NCI-H510A (cell line): ENCODE data around the gene TBC1D19.
"Not testable (repeated sequence)": the region's sequence is repeated elsewhere in the genome, so short reads cannot be mapped to it uniquely, and the experiment has no call there.

Experiments used
- DNase-seq: peaks from one replicate; lab custom pipeline; 2025; lab: John Stamatoyannopoulos, UW

The TBC1D19 gene

DNA sequence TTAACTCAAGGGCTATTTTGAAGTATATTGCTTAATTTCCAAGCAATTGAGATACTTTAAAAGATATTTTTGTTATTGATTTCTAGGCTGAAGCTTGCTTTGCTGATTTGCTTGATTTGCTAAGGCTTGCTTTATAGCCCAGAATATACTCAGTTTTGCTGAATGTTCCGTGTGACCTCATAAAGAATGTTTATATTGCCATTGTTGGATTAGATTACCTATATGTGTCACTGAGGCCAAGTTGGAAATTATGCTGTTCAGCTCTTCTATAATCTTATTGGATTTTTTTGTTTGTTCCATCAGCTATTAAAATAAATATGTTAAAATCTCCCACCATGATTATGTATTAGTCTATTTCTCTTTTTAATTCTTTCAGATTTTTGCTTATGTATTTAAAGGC lies 13.0 kb downstream of the TBC1D19 start:
- no peak for DNase-seq

DNA sequence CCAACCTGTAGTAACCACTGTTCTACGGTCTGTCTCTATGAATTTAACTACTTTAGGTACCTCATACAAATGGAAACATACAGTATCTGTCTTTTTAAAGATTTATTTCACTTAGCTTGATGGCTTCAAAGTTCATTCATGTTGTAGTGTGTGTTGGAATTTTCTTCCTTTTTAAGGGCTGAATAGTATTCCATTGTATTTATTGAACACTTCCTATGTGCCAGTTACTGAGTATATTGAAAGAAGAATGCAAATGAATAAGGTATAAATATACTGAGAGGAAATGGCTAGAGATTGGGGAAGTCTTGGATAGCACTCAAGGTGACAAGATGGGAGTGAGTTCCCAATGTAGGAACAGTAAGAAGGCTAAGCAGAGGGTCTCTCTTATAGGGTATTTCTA lies 17.3 kb downstream of the TBC1D19 start:
- no peak for DNase-seq

DNA sequence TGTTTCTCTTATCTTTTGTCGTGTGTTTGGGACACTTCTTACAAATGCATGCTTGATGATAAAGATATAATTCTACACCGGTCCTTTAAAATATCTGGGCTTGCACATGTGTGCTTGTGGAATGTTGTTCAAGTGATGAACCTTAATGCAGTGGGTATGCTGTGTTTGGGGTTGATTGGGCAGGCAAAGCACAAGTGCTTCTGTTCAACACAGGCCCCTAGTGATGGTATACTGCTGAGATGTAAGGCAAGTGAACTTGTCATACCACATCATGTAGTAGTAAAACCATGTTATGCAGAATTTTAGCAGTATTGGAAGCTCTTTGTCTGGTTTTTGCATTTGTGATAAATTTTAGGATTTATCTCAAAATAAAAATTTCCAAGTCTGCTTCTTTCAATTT lies 23.9 kb downstream of the TBC1D19 start:
- DNase-seq, result no peak

DNA sequence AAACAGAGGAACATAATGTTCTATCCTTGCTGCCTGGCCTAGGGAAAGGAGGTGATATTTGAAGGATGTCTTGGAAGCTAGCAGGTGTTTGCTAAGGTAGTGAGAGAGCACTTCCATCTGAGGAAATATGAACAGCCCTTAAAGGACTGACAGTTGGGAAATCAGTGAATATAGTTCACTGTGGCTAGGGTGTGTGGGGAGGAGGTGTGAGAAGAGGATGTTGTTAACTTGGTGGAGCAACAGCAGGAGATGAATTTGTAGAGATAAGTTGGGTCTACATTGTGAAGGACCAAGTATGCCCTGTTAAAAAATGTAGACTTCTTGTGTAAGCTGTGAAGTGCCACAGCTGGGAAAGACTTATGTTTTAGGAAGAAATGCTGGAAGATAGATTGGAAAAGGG lies 25.5 kb downstream of the TBC1D19 start:
- no peak for DNase-seq

DNA sequence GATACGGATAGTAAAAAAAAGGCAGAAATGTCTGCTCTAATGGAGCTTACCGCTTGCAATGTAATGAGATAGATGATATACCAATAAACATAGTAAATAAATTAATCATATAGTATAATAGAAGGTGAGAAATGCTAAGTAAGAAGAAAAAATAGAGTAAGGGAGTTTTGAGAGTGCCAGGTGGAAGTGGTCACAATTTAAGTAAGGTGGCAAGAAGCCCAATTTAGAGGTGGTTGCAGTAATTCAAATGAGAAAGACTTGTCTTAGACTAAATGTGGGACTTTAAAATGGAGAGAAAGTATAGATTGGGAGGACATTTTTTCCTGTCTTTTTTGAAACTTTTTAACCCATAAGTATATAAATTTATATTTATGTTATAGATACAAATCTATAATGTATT lies 26.0 kb downstream of the TBC1D19 start:
- DNase-seq, result no peak

DNA sequence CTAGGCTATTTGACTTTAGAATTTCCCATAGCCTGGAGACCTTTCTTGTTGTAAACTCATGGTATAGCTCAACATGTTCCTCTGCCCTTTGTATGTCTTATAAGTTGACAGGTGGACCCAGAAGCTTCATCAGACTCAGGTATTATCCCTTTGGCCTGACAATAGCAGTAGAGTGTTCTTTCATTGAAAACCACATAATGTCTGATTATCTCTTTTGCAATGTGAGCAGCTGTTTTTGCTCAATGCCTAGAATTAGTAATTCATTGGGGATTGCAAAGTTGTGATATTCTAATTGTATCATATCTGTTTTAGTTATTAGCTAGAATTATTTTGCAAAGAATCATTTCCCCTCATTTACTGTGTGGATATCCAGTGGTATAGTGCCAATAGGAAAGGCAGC lies 27.5 kb downstream of the TBC1D19 start:
- no peak for DNase-seq

DNA sequence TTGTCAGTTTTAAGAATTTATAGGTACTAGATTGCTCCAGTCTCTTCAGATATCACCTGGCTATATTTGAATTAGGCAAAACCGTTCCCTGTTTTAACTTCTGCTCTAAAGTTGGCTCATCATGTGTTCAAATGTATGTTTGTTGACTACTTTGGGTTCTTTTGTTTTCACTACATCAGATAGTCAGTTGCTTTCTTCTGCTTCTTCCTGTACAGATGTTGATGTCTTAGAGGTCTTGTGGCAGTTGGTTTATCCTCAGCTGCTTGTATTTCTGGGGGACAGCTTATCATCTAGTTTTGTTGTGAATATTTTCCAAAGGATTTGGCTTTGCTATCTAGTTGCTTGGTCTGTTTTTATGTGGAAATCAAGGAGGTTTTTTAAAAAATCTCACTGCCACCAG lies 28.0 kb downstream of the TBC1D19 start:
- no peak for DNase-seq

DNA sequence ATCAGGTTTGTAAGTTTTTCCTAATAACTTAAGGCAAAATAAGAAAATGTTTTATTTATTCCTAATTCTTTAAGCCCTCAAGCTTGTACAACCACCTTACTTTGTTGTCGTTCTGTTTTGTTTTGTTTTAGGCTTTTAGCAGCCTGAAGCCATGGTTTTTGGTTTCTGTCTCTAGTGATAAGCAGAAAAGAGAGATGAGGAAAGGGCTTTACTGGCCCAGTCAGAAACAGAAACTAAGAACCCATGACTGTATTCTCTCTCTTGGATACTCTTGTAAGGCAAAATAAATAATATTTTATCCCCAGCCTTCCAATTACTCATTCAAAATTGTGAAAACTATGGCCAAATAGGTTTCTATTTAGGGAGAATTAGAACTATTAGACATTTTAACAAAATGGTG lies 29.4 kb downstream of the TBC1D19 start:
- DNase-seq, result no peak

DNA sequence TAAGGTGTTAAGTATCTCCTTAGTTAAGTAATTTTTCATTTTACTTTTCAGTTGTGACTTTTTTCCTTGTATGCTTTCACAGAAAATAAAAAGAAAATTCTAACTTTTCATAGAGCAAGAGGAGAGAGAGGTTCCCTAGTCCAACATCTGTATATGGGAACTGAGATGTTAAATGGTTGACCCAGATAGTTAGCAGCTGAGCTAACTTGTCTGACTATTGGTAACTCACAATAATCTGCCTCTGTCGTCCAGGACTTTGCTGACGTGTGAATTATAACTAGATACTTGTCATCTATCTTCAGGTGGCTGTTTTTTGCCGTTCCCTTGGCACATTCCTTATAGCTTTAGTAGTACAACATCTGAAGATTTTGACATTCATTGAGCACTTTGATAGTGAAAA lies 29.9 kb downstream of the TBC1D19 start:
- DNase-seq, result no peak

DNA sequence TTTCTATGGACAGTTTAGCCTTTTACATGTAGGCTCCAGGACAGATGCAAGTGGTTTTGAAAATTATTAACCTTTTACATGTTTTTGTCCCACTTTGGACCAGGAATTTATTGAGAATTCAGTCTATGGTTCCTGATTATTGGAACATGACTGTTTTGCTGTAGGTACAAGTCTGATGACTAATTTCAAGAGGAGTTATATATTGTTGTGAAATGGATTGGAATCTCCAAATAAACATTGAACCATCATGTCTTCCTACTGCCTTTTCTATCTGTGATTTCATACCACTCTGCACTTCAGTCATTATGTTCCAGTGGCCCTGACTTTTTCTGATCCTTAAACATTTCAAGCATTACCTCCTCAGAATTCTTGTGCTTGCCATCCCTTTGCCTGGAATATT lies 35.9 kb downstream of the TBC1D19 start:
- DNase-seq, result no peak

DNA sequence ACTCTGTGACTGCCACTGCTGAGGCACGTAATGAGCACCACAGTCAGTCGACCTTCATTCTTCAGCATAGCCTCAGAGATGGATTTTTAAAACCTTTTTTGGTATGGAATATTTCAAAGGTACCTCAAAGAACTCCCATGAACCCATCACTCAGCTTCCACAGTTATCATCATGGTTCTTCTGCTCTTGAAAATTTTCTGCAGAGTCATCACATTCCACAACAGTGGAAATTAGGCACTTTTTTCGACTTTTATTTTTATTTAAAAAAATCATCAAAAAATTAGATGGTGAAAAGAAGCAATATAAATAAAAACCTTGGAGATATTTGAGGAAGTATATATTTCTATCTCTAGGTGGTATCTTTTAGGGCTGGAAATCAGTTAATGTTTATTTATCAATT lies 37.5 kb downstream of the TBC1D19 start:
- DNase-seq, result no peak

DNA sequence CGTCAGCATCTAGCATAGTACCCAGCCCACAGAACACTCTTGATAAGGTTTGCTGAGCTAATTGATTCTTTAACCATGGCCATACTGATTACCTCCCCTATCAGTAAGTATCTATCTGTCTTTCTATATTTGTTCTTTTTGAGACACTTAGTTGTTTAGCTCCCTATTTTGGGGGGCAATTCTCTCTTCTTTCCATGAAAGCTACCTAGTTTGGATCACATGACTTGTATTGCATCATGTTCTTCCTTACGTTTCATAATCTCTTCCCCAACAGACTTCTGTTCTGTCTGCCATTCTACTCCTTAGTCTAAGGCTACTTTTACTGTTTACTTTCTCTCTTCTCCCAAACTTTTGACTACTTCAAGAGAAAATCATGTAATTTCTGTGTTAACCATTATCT lies 39.0 kb downstream of the TBC1D19 start:
- no peak for DNase-seq

DNA sequence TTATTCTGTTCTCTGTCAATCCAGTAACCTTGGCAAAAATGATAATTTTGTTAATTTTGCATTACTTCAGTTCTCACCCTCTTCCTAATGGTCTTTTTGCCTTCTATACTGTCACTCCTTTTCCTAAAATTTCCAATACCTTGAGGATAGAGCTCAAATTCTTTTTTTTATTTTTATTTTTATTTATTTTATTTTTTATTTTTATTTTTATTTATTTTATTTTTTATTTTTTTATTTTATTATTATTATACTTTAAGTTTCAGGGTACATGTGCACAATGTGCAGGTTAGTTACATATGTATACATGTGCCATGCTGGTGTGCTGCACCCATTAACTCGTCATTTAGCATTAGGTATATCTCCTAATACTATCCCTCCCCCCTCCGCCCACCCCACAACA lies 42.8 kb downstream of the TBC1D19 start:
- not testable (repeated sequence) for DNase-seq

DNA sequence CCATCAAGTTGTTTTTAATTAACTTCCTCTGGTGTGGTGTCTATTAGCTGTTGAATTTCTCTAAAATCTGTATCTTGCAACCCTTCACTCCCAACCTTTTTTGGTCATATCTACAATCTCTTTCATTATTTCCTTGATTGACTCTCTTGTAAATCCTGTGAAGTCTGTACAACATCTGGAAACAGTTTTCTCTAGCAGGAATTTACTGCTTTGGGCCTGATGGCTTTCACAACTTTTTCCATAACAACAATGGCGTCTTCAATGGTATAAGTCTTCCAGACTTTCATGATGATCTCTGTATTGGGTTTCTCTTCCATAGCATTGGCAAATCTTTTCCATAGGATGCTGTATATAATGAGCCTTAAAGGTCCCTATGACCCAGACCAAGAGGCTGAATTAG lies 49.0 kb downstream of the TBC1D19 start:
- DNase-seq, result no peak

DNA sequence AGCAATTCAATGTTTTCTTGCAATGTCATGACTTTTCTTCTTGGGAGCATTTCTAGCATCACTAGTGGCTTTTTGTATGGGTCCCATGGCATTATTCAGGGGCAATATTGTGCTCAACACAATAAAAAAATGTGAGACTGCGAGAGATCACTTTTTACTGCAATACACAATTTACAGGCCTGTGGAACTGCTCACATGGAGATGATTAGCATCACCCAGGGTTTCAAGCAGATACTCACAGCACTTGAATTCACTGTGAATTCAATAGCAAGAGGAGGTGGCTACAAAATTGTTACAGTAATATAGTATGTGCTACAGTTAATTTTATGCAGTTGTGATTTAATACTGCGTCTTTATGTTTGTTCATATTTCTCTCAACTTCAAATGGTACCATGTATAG lies 50.4 kb downstream of the TBC1D19 start:
- DNase-seq, result no peak

DNA sequence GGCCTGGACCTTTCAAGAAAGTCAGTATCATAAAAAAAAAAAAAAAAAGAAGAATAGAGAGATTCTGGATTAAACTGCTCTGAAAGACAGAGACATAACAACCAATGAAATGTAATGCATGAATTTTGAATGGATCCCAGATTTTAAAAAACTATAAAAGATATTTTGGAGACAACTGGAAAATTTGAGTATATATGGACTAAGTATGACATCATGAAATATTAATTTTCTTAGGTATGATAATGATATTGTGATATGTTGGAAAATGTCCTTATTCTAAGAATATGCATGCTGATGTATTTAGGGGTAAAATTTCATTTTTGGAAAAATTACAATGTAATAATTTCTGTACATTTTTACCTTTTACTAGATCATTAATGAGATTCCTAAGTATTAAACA lies 52.6 kb downstream of the TBC1D19 start:
- DNase-seq, result no peak

DNA sequence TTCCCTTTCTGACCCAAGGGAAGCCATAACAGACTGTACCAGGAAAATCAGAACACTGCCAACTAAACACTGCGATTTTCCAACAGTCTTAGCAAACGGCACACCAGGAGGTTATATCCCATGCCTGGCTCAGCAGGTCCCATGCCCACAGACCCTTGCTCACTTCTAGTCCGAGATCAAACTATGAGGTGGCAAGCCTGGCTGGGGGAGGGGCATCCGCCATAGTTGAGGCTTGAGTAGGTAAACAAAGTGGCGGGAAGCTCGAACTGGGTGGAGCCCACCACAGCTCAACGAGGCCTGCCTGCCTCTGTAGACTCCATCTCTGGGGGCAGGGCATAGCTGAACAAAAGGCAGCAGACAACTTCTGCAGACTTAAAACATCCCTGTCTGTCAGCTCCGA lies 56.8 kb downstream of the TBC1D19 start:
- DNase-seq, result not testable (repeated sequence)

DNA sequence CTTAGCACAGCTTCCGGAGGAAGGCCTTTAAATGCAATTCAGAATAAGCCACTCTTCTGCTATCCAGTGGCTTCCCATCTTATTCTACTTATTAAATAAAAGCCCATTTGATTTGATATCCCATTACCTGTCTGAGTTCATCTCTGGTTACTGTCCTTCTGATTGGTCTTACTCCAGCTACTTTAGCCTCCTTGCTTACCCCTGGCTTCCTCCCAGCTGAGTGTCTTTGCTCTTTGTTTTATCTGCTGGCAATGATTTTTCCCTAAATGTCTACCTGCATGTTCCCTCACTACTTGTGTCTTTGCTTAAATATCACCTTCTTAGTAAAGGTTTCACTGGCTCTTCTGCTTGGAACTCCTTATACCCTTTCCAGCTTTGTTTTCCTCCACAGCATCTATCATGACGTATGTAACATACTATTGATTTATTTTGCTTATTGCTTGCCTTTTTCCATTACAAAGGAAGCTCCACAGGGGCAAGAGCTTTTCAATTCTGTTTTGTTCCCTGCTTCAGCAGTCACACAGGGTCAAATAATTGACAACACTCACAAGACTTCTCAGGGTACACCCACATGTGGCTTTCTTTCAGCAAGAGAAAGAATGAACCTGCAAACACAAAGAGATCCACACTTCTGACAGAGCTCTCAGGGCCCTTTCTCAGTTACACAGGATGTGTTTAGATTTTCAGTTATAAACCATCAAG lies 63.8 kb downstream of the TBC1D19 start:
- no peak for DNase-seq

DNA sequence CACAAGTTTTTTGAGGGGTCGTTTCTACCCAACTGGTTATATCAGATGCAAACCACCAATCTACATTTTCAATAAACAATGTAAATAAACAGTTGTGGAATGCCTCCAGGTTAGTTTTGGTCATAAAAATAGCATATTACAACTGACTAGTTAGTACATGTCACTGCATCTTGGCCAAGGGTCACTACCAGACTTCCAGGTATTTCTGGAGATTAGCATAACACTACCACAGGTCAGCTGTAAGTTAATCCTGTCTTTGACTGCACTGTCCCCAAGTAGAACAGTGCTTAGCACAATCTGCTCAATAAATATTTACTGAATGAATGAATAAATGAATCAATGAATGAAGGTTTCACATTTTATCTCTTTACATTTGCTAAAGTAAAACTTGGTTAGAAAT lies 64.4 kb downstream of the TBC1D19 start:
- no peak for DNase-seq

DNA sequence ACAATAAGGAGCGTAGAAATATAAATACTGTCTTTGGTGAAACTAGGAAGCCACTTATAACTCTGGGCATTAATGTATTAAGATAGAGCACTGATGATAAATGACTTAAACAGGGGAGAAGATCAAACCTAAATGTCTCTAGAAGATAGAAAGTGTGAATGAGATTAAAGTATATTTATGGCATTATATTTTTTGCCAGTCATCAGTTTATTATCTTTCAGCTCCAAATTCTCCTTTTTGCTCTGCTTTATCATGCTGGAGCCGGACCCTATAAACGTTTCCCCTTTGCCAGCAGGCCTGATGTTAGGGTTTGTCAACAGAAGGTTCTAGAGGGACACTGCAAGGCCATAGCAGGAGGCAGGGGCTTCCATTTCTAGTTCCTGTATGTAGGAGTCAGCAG lies 76.4 kb downstream of the TBC1D19 start:
- DNase-seq, result no peak

DNA sequence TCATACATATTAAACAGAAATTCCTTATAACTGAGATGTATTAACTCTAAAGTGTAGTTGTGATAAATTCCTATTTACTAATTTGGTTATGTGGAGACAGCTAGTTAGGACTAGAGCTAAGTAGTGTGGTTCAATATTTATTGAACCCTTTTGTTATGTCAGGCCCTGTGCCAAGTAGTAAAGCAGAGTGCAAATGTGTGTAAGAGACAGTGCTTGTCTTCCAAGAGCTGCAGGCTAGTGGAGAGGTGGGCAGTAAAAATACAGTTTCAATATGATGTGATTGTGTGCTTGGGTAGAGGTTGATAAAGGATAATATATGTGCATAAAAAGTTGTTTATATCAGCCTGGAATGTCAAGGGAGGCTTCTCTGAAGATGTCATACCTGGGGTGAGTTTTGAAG lies 80.0 kb downstream of the TBC1D19 start:
- DNase-seq, result no peak

DNA sequence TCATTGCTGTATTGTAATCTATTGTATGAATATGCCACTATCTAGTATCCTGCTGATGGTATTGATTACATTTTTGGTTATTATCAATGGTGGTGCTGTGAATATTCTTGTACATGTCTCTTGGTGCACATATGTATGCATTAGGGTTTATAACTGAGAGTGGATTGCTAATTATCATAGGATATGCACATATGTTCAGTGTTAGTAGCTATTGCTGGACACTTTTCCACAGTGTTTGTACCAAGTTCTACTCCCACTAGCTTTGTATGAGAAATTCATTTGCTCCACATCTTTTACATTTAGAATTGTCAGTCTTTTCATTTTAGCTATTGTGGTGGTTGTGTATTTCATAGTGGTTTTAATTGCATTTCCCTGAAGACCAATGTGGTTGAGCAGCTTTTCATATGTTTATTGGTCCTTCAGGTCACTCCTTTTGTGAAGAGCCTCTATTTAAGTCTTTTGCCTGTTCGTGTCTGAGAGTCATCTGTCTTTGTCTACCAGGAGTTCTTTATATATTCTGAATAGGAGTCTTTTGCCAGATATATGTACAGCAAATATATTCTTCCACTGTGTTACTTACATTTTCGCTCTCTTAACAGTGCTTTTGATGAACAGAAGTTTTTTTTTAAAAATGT lies 87.1 kb downstream of the TBC1D19 start:
- no peak for DNase-seq

DNA sequence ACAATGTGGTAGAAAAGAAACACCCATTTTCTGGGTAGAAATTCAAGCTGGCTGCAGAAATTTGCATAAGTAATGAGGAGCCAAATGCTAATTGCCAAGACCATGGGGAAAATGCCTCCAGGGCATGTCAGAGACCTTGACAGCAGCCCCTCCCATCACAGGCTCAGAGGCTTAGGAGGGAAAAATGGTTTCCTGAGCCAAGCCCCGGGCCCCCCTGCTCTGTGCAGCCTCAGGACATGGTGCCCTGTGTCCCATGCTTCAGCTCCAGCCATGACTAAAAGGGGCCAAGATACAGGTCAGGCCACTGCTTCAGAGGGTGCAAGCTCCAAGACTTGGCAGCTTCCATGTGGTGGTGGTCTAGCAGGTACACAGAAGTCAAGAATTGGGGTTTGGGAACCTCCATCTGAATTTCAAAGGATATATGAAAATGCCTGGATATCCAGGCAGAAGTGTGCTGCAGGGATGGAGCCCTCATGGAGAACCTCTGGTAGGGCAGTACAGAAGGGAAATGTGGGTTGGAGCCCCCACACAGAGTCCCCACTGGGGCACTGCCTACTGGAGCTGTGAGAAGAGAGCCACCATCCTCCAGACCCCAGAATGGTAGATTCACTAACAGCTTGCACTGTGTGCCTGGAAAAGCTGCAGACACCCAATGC lies 95.3 kb downstream of the TBC1D19 start:
- DNase-seq, result not testable (repeated sequence)

DNA sequence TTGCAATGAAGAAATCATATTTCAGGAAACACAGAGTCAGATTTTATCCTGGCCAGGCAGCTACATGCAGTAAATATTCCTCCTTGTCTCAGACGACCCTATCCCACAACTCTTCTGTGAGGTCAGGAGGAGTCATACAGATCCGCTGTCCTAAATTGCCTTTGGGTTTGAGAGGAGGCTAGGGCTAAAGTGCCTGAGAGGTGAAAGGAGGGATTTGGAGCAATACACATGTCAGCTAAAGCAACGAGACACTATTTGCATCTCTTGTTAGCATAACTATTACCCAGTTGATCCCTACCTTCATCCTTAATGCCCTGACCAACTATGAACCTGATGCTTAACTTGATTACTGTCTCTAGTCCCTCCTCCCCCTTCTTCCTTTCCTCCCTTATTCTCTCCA lies 98.6 kb downstream of the TBC1D19 start:
- DNase-seq, result no peak
